Eye (tissue), 1 donor: Measurements from ENCODE around the gene POU2F3.
A peak's percentile ranks its signal among the peaks of the same experiment; 100 is the strongest.

Source experiments
- DNase-seq: peaks from one replicate; pipeline ENCODE4 v3.0.0-alpha.2; 2015

POU2F3 gene

DNA sequence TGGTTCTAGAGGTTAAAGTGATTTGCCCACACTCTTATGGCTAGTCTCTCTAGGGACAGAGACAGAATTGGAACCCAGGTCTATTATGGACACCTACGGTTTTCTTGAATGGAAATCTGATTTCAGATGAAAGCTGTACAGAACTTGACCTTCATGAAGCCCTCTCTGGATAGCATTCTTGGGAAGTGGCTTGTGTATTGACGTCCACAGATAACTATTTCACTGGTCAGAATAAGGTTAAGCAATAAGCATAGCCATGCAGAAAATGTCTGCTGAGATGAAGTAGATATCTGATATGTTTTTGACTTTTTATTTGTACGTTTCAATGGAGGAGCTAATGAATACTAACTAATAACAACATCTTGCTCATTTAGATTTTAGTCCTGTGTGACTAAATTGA lies 86.3 kb downstream of the POU2F3 start:
- DNase-seq: no peak

DNA sequence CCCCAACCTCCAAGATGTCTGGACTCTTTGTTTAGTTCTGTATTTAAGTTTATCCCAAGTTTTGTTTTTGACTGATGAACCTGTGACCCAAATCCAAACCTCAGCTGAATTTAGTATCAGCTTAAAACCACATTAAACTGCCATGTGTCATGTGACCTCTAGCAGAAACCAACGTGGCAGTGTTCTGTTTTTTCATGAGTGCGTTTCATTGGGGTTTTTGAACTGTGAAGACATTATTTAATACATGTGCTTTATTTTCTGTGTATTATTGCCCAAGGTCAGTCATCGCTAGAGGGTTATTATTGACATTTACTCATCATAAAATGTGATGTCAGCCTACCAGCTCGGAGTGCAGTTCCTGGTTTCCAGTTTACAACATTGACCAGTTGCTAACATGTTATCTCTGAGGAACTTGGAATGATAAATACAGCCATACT lies 86.9 kb downstream of the POU2F3 start:
- DNase-seq: no peak

DNA sequence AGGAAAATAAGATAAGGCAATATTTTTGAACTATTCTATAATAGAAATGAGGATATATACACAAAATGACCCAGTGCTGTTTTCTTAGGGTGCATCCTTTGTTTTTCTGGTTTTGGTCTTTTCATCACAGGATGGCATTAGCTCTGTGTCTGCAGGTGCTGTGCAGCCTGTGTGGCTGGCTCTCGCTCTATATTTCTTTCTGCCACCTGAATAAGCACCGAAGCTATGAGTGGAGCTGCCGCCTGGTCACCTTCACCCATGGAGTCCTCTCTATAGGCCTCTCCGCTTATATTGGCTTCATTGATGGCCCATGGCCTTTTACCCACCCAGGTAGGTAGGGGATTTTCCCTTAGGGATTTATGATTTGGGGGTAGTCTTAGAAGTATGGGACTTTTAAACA lies 87.4 kb downstream of the POU2F3 start:
- DNase-seq: no peak

DNA sequence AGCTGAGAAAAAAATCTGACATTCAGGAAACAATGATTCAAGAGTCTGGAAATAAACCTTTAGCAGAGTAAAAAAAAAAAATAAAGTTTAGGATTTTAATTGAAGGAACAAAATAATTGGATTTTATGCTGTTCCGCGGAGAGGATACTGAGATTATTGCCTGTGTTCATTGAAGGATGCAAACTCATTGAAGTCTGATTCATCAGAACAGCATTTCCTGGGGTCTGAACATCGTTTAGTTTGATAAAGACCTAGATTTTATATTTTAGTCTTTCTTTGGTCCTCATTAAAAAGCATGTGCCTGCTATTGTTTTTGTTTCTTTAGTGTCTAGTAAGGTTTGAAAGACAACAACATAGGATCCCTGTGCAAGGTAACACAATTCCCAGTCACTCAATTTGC lies 89.6 kb downstream of the POU2F3 start:
- no peak for DNase-seq

DNA sequence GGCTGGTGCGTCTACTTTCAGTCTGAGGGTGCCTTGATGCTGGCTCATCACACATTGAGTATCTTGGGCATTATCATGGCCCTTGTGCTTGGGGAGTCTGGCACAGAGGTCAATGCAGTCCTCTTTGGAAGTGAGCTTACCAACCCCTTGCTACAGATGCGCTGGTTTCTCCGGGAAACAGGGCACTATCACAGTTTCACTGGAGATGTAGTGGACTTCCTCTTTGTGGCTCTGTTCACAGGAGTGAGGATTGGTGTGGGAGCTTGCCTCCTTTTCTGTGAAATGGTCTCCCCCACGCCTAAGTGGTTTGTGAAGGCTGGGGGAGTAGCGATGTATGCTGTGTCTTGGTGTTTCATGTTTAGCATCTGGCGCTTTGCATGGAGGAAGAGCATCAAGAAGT lies 90.1 kb downstream of the POU2F3 start:
- no peak for DNase-seq

DNA sequence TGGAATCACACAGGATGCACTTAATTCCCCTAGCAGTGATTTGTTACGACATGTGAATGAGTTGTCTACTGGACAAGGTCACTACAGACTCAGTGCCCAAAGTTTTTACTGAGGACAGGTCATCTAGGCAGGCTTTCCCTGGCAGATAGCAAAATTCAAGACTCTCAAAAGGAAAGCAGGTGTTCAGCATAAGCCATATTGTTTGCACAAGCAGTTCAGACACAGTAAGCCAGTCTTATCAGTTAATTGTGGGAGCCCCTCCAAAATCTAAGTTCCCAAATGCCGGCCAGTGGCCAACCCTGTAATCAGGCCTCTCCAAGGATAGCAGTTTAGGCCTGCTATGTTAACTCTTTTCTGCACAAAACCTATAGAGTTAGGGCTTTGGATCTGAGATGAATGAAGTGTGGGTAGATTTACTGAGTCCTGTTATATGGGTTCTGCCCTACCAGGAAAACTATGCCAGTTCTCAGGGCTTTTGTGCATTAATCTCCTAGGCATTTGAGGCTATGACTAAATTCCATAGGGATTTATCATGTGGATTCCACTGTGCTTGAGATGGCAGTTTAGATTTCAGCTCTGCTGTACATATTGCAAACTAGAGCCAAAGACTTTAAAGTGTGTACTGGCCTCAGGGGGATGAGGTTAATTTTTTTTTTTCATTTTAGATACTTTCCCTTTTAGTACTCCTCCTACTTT lies 91.5 kb downstream of the POU2F3 start:
- DNase-seq: peak; percentile 40

DNA sequence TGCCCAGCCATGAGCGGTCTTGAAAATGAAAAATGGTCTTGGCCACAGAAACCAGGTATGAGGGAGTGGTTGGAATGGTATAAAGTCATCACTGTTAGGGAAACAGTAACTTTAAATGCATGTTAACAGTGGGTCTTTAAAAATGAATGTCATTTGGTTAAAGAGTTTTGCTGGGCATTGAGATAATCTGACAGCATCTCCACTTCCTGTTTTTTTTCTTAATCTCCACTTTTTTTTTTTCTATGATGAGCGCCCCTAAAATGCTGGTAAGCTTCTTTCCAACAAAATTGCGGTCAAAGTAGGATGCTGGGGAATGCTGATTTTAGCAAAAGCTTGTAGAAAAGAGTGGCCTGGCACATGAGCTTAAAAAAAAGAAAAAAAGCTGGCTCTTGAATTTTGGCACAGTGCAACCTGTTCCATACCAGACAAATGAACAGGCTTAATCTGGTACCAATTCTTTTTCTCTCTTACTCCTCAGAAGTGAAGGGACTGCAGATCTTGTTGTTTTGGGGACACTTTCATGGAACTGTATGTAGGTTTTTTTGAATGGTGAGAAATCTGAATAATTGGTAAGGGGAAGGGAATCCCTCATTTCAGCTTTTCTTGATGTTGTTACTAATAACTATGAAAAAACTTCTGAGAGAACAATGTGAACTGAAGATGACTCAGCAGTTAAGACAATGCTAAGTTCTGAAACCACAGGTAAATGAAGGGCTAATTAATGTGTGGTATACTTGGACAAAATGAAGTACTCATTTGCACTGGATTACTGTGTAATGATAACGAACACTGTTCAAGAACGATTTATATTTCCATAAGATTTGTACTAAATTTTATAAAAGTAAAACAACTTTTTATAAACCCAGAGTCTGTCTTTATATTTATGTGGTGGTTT lies 93.1 kb downstream of the POU2F3 start:
- no peak for DNase-seq

DNA sequence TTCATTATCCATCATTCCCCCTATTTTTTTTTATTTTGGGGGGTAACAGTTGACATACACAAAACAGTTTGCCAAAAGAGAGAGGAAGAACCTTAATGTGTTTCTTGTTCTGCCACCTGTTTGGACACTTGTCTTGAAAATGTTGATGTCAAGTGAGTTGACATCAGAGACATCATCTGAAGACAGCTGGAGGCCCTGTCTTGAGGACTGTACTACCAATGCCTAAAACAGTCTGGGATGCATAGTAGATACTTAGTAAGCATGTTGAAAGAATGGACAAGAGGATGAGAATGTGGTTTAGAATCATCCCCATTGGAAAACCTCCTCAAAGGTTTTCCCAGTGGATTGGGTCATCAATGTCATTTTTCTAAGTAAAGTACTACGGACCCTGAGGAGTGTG lies 93.9 kb downstream of the POU2F3 start:
- no peak for DNase-seq

DNA sequence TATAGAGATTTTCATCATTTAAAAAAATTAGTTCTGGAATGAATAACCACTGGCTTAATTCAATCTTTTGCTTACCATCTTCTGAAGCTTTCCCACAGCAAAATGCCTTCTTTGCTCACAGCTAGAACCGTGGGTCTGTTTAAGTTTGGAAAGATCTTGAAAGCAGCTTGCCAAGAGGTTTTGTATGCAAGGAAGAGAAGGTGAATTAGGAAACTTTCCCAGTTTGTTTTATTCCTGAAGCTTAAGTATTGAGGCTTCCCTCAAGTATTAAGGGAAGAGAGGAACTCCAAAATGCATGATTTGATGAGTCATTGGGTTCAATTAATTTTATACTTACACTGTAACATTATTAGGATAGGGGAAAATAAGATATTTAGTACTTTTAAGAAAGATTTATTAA lies 94.4 kb downstream of the POU2F3 start:
- no peak for DNase-seq

DNA sequence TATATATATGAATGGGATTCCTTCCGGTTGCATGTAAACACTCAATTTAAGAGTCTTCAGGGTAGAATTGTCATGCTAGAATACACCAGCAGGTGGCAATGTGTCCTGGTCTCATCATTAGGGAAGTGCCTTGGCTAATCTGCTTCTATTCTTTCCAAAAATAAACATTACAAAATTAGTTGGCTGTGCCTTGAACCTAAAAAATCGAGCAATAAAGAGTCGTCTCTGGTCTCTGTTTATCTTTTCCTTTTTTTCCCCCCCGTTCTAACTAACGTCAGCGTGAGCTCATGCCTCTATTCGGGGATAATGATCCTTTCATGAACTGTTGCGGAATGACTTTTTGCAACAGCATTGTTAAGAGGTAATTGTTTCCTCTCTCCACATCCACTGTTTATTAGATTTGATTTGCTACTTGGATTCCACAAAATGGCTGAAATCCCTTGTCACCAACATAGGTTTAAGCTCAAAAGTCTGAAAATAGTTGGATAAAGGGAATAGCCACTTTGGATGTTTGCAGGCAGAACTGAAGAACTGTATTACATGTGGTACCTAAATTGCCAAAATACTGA lies 95.0 kb downstream of the POU2F3 start:
- peak; percentile 95 for DNase-seq

DNA sequence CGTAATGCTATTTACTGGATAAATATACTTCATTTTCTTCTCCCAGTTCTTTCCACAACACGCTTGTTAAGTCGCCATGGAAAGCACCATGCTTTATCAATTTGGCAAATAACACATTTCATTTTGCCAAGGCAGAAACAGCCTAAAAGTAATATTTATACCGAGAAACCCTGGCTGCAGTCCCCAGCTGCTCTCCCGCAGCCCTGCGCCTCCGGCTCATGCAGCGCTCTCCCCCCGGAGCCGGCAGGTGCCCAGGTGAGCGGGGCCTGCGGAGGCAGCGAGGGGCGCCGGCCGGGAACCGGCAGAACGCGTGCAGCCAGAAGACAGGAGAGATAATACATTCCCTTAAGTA lies 95.6 kb downstream of the POU2F3 start:
- peak; percentile 79 for DNase-seq

DNA sequence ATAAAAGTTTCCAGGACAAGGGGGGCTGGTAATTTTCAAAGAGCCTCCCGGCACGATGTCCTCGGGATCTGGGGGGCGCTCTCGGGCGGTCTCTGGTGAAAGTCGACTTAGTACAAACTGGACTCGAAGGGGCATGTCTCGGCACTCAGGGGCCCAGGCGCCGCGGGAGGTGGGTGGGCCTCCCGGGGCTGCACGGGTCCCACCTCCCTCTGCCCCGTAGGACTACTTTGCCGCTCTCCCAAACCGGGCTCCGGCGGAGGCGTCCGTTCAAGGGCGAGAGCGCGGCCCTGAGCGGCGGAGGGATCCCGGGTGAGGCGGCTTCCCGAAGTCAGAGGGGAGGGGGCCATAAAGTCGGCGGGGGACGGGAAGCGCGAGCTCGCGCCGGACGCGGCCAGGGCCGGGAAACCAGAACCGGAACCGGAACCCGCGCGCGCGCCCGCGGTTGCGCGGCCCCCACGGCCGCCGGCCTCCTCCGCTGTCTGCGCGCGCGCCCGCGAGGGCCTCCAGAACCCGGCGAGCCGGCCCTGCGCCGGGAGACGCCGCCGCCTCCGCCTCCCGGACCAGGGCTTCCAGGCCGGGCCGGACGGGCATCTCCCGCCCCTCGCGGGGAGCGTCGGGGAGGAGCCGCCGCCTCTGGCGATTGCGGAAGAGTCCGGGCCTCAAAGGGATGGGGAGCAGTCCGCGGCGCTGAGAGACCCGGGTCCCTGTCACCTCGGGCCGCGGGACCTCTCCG lies 96.1 kb downstream of the POU2F3 start, which contains the start of gene ARHGEF12:
TSS of gene ARHGEF12 (plus strand) at position 506 of the 733 bp plus-strand sequence. CDS start 831 bp downstream, outside the sequence.
- DNase-seq: peak; percentile 98

DNA sequence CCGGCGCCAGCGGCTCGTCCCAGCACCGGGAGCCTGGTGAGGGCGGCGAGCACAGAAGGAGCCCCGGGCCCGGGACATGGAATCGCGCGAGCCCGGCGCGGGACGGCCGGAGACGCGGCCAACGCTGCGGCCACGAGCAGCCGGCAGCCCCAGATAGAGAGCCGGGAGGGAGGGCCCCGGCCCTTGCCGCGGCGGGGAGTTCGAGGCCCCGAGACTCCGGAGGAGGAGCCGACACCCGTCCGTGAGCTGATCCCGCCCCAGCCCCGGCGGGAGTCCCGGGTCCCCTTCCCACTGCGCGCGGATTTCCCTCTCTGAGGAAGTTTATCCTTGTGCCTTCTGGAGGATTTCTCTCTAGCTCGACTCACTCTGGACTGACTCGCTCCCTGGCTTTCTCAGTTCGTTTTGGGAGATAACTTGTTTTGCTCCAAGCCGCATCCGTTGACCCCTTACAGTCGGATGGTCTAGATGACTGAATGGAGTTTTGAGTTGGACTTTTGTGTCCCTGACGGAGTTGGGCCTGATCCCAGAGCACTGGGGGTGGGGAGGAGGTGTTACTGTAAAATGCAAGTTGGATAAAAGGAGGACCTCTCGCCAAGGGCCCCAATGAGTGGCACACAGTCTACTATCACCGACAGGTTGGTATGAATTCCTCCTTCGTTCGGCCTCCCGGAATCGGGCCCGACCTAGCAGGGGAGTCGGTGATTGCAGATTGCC lies 96.9 kb downstream of the POU2F3 start:
- DNase-seq: peak; percentile 82

DNA sequence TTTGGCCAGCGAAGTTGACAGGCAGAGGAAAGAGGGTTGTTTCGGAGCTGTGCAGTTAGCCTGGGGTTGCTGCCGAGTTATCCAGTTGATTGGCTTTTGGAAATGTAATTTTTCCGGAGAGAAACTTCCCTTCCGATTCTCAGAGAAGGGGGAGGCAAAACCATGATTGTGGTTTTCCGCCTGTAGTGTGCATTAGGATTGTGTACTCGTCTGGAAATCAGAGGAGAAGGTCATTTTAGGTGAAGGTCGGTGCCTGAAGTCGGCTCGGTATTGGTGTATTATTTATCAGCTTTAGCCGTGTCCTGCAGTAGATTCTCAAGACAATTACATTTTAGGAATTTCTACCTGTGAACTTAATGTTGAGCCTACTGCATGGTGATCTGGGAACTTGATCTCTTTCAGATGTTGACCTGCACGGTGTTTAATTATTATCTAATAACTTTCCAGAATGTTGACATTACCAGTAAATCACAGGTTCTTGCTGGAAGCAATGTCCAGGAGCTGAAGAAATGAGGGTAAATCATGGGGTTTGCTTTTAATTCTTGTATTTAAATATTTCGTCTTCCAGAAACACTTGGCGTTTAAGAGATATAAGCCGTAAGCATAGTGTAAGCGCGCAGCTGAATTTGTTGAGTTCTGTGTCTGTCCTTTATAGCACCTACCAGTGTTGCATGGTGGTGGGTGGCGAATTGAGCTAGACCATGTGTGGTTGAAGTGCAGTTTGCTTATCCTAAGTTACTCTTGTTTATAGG lies 97.6 kb downstream of the POU2F3 start:
- peak; percentile 69 for DNase-seq

DNA sequence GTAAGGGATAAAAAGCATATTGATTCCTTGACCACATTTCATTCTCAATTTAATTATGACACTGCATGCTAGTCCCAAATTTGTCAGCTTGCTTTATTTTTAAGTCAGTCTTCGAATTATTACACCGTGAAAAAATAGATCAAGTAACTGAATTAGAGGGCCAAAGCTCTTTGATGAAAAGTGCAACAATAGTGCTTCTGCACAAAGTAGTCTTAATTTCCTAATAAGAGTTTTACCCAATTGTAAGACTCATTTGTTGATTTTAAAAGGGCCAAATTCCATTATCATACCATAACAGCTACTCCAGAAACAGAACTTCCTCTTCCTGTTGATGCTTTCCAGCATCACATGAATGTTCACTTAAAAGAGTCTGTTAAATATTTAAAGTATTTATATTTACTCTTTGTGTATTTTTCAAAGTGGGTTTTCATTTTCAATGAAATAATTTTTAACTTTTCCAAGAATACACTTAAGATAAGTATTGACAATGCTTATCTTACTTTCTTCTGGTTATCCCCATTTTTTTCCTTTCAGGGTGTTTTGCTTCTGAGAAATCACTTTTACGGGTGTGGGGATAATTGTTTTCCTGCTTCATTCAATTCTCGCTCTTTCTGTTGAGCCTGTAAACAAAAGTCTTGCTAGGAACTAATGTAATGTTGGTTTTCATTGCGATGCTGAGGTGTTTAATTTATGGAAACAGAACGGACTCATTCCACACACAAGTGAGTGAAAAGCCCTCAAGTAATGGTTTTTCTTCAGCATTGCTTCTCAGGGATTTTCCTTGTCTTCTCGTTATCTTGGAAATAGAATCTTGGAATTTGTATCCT lies 98.4 kb downstream of the POU2F3 start:
- DNase-seq: no peak

DNA sequence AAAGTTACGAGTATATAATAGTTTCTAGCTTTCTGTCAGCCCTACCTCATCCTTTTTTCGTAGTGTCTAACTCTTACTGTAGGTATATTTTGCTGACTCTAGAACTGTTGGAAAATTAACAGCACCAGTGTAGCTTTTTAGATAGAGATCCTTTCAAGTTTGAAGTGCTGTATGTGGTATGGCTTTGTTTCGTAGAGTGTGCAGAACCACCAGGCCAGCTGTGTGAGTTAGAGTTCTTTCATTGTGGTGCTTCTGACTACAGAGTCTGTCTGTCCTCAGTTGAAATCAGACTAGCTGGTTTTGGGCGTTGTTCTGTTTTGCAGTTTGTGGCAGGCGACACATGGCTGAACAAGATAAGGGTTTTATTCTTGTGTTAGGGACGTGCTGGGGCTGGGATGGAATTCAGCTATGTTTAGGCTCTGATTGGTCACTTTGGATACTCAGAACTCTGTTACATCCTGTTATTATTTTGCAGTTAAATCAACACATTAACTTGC lies 99.5 kb downstream of the POU2F3 start:
- peak; percentile 43 for DNase-seq

DNA sequence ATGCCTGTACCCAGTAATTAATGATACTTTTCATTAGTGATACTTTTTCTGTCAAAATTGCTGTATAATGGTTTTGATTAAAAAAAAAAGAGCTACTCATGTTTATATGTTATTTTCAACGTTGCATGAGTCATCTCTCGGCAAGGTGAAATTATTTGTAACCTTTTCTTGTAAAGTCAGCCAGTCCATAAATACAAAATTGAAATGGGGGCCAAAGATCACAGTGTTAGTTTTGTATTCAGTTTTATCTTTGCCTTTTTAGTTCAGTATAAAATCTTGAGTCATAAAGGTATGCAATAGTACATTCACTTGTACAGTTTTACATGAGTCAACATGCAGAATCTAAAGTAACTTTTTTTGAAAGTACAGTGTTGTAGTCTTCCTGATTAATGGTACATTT lies 100.6 kb downstream of the POU2F3 start:
- DNase-seq: no peak

DNA sequence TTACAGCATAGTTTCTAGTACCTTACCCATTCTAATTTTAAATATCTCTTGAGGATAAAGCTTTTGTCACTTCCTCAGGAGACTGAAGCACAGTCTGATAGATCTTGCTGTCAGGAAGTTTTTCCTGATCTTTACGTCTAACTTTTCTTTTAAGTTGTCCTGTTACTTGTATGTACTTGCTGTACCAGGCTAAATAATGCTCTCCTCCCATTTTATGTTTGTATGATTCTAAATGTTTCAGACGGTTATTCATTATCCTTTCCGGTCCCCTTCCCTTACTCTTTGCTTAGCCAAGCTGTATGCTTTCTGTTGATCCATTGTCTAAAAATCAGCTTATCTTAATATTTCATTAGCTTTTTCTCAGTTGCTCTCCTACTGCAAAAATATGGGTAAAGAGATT lies 102.3 kb downstream of the POU2F3 start:
- no peak for DNase-seq

DNA sequence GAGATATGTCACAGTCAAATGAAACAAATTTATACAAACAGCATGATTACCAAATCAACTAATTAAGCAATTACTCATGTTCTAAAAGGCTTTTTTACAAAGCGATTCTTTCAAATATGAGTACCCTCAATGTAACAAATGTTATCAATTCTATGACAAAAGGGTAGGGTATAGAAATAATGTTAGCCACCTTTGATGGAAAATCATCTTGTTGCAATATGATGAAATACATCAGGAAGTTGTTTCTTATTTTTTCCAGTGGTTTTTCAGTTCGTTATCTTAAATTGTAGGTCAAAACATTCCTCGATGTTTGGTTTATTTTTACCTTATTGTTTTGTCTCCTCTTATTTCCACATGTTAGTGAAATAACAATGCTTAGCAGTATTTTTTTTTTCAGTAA lies 102.7 kb downstream of the POU2F3 start:
- no peak for DNase-seq

DNA sequence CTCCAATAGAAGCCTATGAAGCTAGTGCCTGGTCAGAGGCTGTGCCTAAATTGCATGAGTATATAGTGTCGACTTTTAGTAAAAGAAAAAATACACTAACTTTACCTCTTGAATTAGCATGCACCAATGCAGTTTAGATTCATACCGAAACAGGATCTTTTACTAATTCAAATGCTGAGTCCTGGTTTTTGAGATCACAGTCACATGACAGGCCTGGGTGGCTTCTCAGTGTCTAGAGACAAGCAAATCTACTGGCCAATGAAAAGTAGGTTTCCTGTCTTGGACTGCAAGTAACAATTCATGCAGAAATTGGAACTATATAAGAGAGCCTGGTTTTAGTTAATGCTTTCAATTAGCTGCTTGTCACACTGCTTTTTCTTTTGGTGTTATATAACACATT lies 103.5 kb downstream of the POU2F3 start:
- no peak for DNase-seq
